ENCODE results near the gene SAMD11.
"Not testable (repeated sequence)": the region's sequence is repeated elsewhere in the genome, so short reads cannot be mapped to it uniquely, and the experiment has no call there.

Gene SAMD11

GRCh38 chr1:984476-984814, 60.7 kb downstream of the SAMD11 start:
- Mint-ChIP-seq H3K27me3 (ENCODE audit: low read depth, poor library complexity) (peaks cover 70% of the 10 kb centered on the region), H3K4me3 (no peak overlapping the region), H3K9me3 (peaks cover 20% of the 10 kb centered on the region), H3K36me3 (ENCODE audit: low read depth) (peaks cover 14% of the 10 kb centered on the region), H3K4me1 (peaks cover 5% of the 10 kb centered on the region), H3K27ac (no peak overlapping the region)
- TF ChIP-seq CTCF (IDR thresholded peaks at IDR 0.05): peak; percentile 39
- DNase-seq: no peak

- peaks cover 5% of the 10 kb centered on the region for H3K4me1 Mint-ChIP-seq
- peaks cover 27% of the 10 kb centered on the region for H3K9me3 Mint-ChIP-seq
- DNase-seq: no peak
- H3K27me3 Mint-ChIP-seq (ENCODE audit: low read depth, poor library complexity): peaks cover 77% of the 10 kb centered on the region
- H3K4me3 Mint-ChIP-seq: no peak overlapping the region
- TF ChIP-seq CTCF (IDR thresholded peaks at IDR 0.05): no peak
- peaks cover 14% of the 10 kb centered on the region for H3K36me3 Mint-ChIP-seq (ENCODE audit: low read depth)
- H3K27ac Mint-ChIP-seq: no peak overlapping the region
Measured at GRCh38 chr1:985126-985525, 61.4 kb downstream of the SAMD11 start.

GRCh38 chr1:988061-988460, 64.3 kb downstream of the SAMD11 start:
- not testable (repeated sequence) for H3K27ac Mint-ChIP-seq, H3K4me3 Mint-ChIP-seq, H3K4me1 Mint-ChIP-seq, DNase-seq
- Mint-ChIP-seq H3K36me3 (ENCODE audit: low read depth) (peaks cover 28% of the 10 kb centered on the region), H3K9me3 (peaks cover 55% of the 10 kb centered on the region), H3K27me3 (ENCODE audit: low read depth, poor library complexity) (peaks cover 82% of the 10 kb centered on the region)

GRCh38 chr1:991275-991674, 67.6 kb downstream of the SAMD11 start:
- Mint-ChIP-seq H3K9me3 (peaks cover 63% of the 10 kb centered on the region), H3K27me3 (ENCODE audit: low read depth, poor library complexity) (peaks cover 66% of the 10 kb centered on the region), H3K36me3 (ENCODE audit: low read depth) (peaks cover 29% of the 10 kb centered on the region)
- not testable (repeated sequence) for H3K4me1 Mint-ChIP-seq, H3K27ac Mint-ChIP-seq, H3K4me3 Mint-ChIP-seq, DNase-seq

- Mint-ChIP-seq H3K27ac (no peak overlapping the region), H3K4me1 (peaks cover 7% of the 10 kb centered on the region), H3K27me3 (ENCODE audit: low read depth, poor library complexity) (peaks cover 64% of the 10 kb centered on the region), H3K4me3 (no peak overlapping the region), H3K36me3 (ENCODE audit: low read depth) (peaks cover 29% of the 10 kb centered on the region), H3K9me3 (peaks cover 63% of the 10 kb centered on the region)
- no peak for DNase-seq
- no peak for TF ChIP-seq CTCF (IDR thresholded peaks at IDR 0.05)
Measured at GRCh38 chr1:991895-992294, 68.2 kb downstream of the SAMD11 start.

GRCh38 chr1:992362-992761, 68.6 kb downstream of the SAMD11 start:
- Mint-ChIP-seq H3K9me3 (peaks cover 63% of the 10 kb centered on the region), H3K27ac (no peak overlapping the region), H3K36me3 (ENCODE audit: low read depth) (peaks cover 29% of the 10 kb centered on the region), H3K4me3 (no peak overlapping the region), H3K4me1 (peaks cover 12% of the 10 kb centered on the region), H3K27me3 (ENCODE audit: low read depth, poor library complexity) (peaks cover 68% of the 10 kb centered on the region)
- TF ChIP-seq CTCF (IDR thresholded peaks at IDR 0.05): no peak
- DNase-seq: no peak

GRCh38 chr1:993379-993995, 69.8 kb downstream of the SAMD11 start:
- H3K27me3 Mint-ChIP-seq (ENCODE audit: low read depth, poor library complexity): peaks cover 63% of the 10 kb centered on the region
- peaks cover 53% of the 10 kb centered on the region for H3K9me3 Mint-ChIP-seq

More at GRCh38 chr1:993379-993995, 69.8 kb downstream of the SAMD11 start:
- Mint-ChIP-seq H3K36me3 (ENCODE audit: low read depth) (peaks cover 23% of the 10 kb centered on the region), H3K4me3 (no peak overlapping the region), H3K4me1 (peaks cover 14% of the 10 kb centered on the region), H3K27ac (no peak overlapping the region)
- no peak for DNase-seq
- no peak for TF ChIP-seq CTCF (IDR thresholded peaks at IDR 0.05)
